Measurements from ENCODE around the gene WNT10A. TPM values are rescaled to one million over a fixed set of nuclear protein-coding genes. Genes with fewer than 3 reads are reported as not detected.

The WNT10A gene
- total and polyA plus RNA-seq, 2 of the 8 experiments (the other 6 are each of a cell fraction or from before 2014, with no cell fraction given) = 0.05 TPM; not detected in 1

- TF ChIP-seq EGR1 (IDR thresholded peaks at IDR 0.05; ENCODE audit: borderline replicate concordance, low read depth, low read length) (no peak), EZH2 (IDR thresholded peaks at IDR 0.05; ENCODE audit: low read depth, low read length, severe bottlenecking) (peak; percentile 96), USF2 (IDR thresholded peaks at IDR 0.05; ENCODE audit: low read length) (0 out of 2 replicates have a peak, but pooled peaks have one; percentile 13), TEAD4 (IDR thresholded peaks at IDR 0.05; ENCODE audit: low read depth, low read length) (no peak), KDM4A (IDR thresholded peaks at IDR 0.05; ENCODE audit: low read depth, low read length, severe bottlenecking) (no peak), MAFK (IDR thresholded peaks at IDR 0.05; ENCODE audit: low read depth, low read length) (no peak), BCL11A (IDR thresholded peaks at IDR 0.05; ENCODE audit: low read depth in 2 of 2, low read length in 2 of 2) (no peak), PHF8 (conservative IDR thresholded peaks at IDR 0.05; ENCODE audit: low read depth, low read length) (no peak), SUZ12 (IDR thresholded peaks at IDR 0.05; ENCODE audit: low read length) (peak; percentile 98), TCF12 (IDR thresholded peaks at IDR 0.05; ENCODE audit: low read depth, low read length) (no peak), SAP30 (IDR thresholded peaks at IDR 0.05; ENCODE audit: insufficient read depth, insufficient replicate concordance, low read length) (no peak), CBX8 (IDR thresholded peaks at IDR 0.05; ENCODE audit: borderline replicate concordance, low read depth, low read length) (0 out of 2 replicates have a peak, but pooled peaks have one; percentile 43)
Observed at GRCh38 chr2:218871345-218872302, 9.0 kb upstream of the WNT10A start (continued).

Measured in H1 (cell line).